ENCODE data around the gene FAM200B. TPM values are rescaled to one million over a fixed set of nuclear protein-coding genes. Genes with fewer than 3 reads are reported as not detected.
A peak's percentile ranks its signal among the peaks of the same experiment; 100 is the strongest.

Gene FAM200B
- total and polyA plus RNA-seq, 2 donors (not counting 3 experiments of a cell fraction or from before 2014, with no cell fraction given): 13.9 to 24.6 TPM

GRCh38 chr4:15655223-15656037 is 26.2 kb upstream of the FAM200B start, which contains the start of gene FBXL5:
FBXL5 (minus strand) TSS chr4:15655357; CDS start chr4:15655287, 70 bp downstream.
- Histone ChIP-seq H3K4me1 (ENCODE audit: control insufficient read depth, extremely low read depth, insufficient read depth, low read length) (peaks cover 29% of the 10 kb centered on the region), H3K9me1 (replicated peaks; ENCODE audit: control insufficient read depth, extremely low read depth, insufficient read depth, low read length) (no peaks in the 10 kb centered on the region), H4K20me1 (replicated peaks; ENCODE audit: control insufficient read depth, extremely low read depth, insufficient read depth, low read length) (no peaks in the 10 kb centered on the region), H2AFZ (ENCODE audit: low read depth, low read length) (peak within 1 kb of the TSS; percentile 97), H3K9me3 (replicated peaks; ENCODE audit: control insufficient read depth, insufficient read depth, low read length) (no peaks in the 10 kb centered on the region), H3K27me3 (ENCODE audit: control insufficient read depth in 2 of 2, insufficient read depth in 2 of 2, low read length in 2 of 2) (no peaks in the 10 kb centered on the region), H3K27ac (ENCODE audit: insufficient read depth, low read depth, low read length) (peak within 1 kb of the TSS; percentile 98), H3K4me2 (ENCODE audit: insufficient read depth, low read length) (peak within 1 kb of the TSS; percentile 94), H3K9ac (replicated peaks; ENCODE audit: extremely low read depth, insufficient read depth, low read length) (peak within 1 kb of the TSS; percentile 97), H3K79me2 (ENCODE audit: control insufficient read depth, insufficient read depth, low read length) (peaks cover 46% of the 10 kb centered on the region), H3K4me3 (replicated peaks in 1 of 3; ENCODE audit: insufficient read depth in 1 of 3, low read depth in 1 of 3, low read length in 3 of 3) (peak within 1 kb of the TSS; percentile 78 to 97 (median 91)), H3K36me3 (ENCODE audit: control insufficient read depth in 2 of 2, extremely low read depth in 1 of 2, insufficient read depth in 2 of 2, low read length in 2 of 2) (no peaks in the 10 kb centered on the region)
- no peak for FAIRE-seq
- DNase-seq (ENCODE audit: low read depth, low spot score): peak; percentile 86
- CTCF ChIA-PET: interaction anchor here (0.9 to 3.4 kb wide), 5 partner anchors 9 to 176 kb away, joined by 3 to 13 read pairs (median 7); partner anchors contain the start of gene FAM200B
- TF ChIP-seq POLR2AphosphoS5 (IDR thresholded peaks at IDR 0.05; ENCODE audit: insufficient read depth, low read depth, low read length) (peak; percentile 66), MYC (IDR thresholded peaks at IDR 0.05; ENCODE audit: low read depth, low read length) (no peak), POLR2A (IDR thresholded peaks at IDR 0.05; ENCODE audit: low read depth, low read length) (peak; percentile 92), GATA2 (IDR thresholded peaks at IDR 0.05; ENCODE audit: insufficient read depth, insufficient read length, low read depth, low read length) (no peak)
- TF ChIP-seq, protein P1, sequence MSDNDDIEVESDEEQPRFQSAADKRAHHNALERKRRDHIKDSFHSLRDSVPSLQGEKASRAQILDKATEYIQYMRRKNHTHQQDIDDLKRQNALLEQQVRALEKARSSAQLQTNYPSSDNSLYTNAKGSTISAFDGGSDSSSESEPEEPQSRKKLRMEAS (IDR thresholded peaks at IDR 0.05; ENCODE audit: insufficient read depth, insufficient read length): peak; percentile 77
- BruUV-seq (replicated peaks): TSS peak; percentile 82
- dilution Hi-C loops (cut with MboI; ENCODE audit: extremely low pct_ligation_motif_present, low sequenced_read_pairs): no loop called here
- POLR2A ChIA-PET: no interaction called here
- intact Hi-C loops (cut with micrococcal nuclease): loop anchor here (1.0 to 10.0 kb wide), 5 partner anchors 10 to 653 kb away; partner anchors contain the start of genes CPEB2, FAM200B and TAPT1

GRCh38 chr4:15656038-15656470 is 25.6 kb upstream of the FAM200B start:
- Histone ChIP-seq H3K9me1 (replicated peaks; ENCODE audit: control insufficient read depth, extremely low read depth, insufficient read depth, low read length) (no peaks in the 10 kb centered on the region), H3K9me3 (replicated peaks; ENCODE audit: control insufficient read depth, insufficient read depth, low read length) (no peaks in the 10 kb centered on the region), H3K27me3 (ENCODE audit: control insufficient read depth in 2 of 2, insufficient read depth in 2 of 2, low read length in 2 of 2) (no peaks in the 10 kb centered on the region), H3K36me3 (ENCODE audit: control insufficient read depth in 2 of 2, extremely low read depth in 1 of 2, insufficient read depth in 2 of 2, low read length in 2 of 2) (no peaks in the 10 kb centered on the region), H3K4me3 (replicated peaks in 1 of 3; ENCODE audit: insufficient read depth in 1 of 3, low read depth in 1 of 3, low read length in 3 of 3) (peak overlapping the region in 1 of 3 experiments; percentile 48), H3K4me2 (ENCODE audit: insufficient read depth, low read length) (peak overlapping the region; percentile 35), H2AFZ (ENCODE audit: low read depth, low read length) (peak overlapping the region; percentile 97), H3K79me2 (ENCODE audit: control insufficient read depth, insufficient read depth, low read length) (peaks cover 40% of the 10 kb centered on the region), H3K27ac (ENCODE audit: insufficient read depth, low read depth, low read length) (peak overlapping the region; percentile 98), H3K9ac (replicated peaks; ENCODE audit: extremely low read depth, insufficient read depth, low read length) (peak overlapping the region; percentile 97), H4K20me1 (replicated peaks; ENCODE audit: control insufficient read depth, extremely low read depth, insufficient read depth, low read length) (no peaks in the 10 kb centered on the region), H3K4me1 (ENCODE audit: control insufficient read depth, extremely low read depth, insufficient read depth, low read length) (peaks cover 29% of the 10 kb centered on the region)
- no peak for FAIRE-seq
- POLR2A ChIA-PET: no interaction called here
- peak; percentile 36 for DNase-seq (ENCODE audit: low read depth, low spot score)
- CTCF ChIA-PET: interaction anchor here (0.9 to 2.1 kb wide), 4 partner anchors 8 to 26 kb away, joined by 3 to 8 read pairs (median 6); partner anchors contain the start of gene FAM200B
- no TSS peak for BruUV-seq (replicated peaks)
- TF ChIP-seq POLR2A (IDR thresholded peaks at IDR 0.05; ENCODE audit: low read depth, low read length) (no peak), POLR2AphosphoS5 (IDR thresholded peaks at IDR 0.05; ENCODE audit: insufficient read depth, low read depth, low read length) (no peak), EZH2 (IDR thresholded peaks at IDR 0.05; ENCODE audit: borderline replicate concordance, low read depth, low read length, severe bottlenecking) (no peak), JUN (IDR thresholded peaks at IDR 0.05; ENCODE audit: borderline replicate concordance, insufficient read depth, insufficient read length, low read depth) (no peak), FOS (IDR thresholded peaks at IDR 0.05; ENCODE audit: borderline replicate concordance, insufficient read depth, low read length) (no peak)
- TF ChIP-seq, protein P1 (IDR thresholded peaks at IDR 0.05; ENCODE audit: insufficient read depth, insufficient read length): no peak
- intact Hi-C loops (cut with micrococcal nuclease): loop anchor here (10.0 kb wide), 2 partner anchors 421 to 569 kb away; partner anchors contain the start of gene TAPT1
- dilution Hi-C loops (cut with MboI; ENCODE audit: extremely low pct_ligation_motif_present, low sequenced_read_pairs): no loop called here
